Natural killer cell (primary cell): Measurements from ENCODE around the gene OR5B12. TPM values are rescaled to one million over a fixed set of nuclear protein-coding genes. Genes with fewer than 3 reads are reported as not detected.

Experiments
- ATAC-seq, 3 donors: fragments of 150-1000 bp in 2 of 3; fragments of 200-7000 bp in 1 of 3; cut with Tn5 transposase; 1 replicate in 1 of 3; 2 replicates in 2 of 3; pipeline ENCODE4 v1.10.0; 2021; ENCODE audit warnings: mild to moderate bottlenecking in 2 of 3, moderate library complexity in 2 of 3
- DNase-seq, 2 donors: peaks; one replicate each; pipeline versions ENCODE4 v3.0.0 to v3.0.0-alpha.2; 2013 to 2021; ENCODE audit warnings: mixed read lengths in 1 of 2
- H3K27ac ChIP-seq: one replicate; pipeline ENCODE4 v1.5.1; 2013; ENCODE audit warnings: mild to moderate bottlenecking, low read length
- H3K27me3 ChIP-seq: one replicate; pipeline ENCODE4 v1.6.1; 2013; ENCODE audit warnings: low read length; ENCODE audit not compliant: control insufficient read depth, insufficient read depth
- H3K36me3 ChIP-seq: one replicate; pipeline ENCODE4 v1.6.1; 2013; ENCODE audit warnings: low read length; ENCODE audit not compliant: control insufficient read depth, insufficient read depth
- H3K4me1 ChIP-seq: one replicate; pipeline ENCODE4 v1.6.1; 2013; ENCODE audit warnings: low read length; ENCODE audit not compliant: control insufficient read depth, insufficient read depth
- H3K4me3 ChIP-seq: one replicate; pipeline ENCODE4 v1.5.1; 2013; ENCODE audit warnings: low read length
- H3K9me3 ChIP-seq: one replicate; pipeline ENCODE4 v1.6.1; 2013; ENCODE audit warnings: low read length; ENCODE audit not compliant: control insufficient read depth, insufficient read depth
- H3K27ac Mint-ChIP-seq, 2 donors: one replicate each; pipeline ENCODE4 v1.8.0; 2022; ENCODE audit warnings: mild to moderate bottlenecking in 2 of 2, mixed read lengths in 2 of 2, moderate library complexity in 1 of 2
- H3K27me3 Mint-ChIP-seq, 2 donors: one replicate each; pipeline ENCODE4 v1.8.0; 2022; ENCODE audit warnings: low read depth in 2 of 2, mixed read lengths in 2 of 2
- H3K36me3 Mint-ChIP-seq: one replicate; pipeline ENCODE4 v1.8.0; 2022; ENCODE audit warnings: mixed read lengths
- H3K4me1 Mint-ChIP-seq, 2 donors: one replicate each; pipeline ENCODE4 v1.8.0; 2022; ENCODE audit warnings: mixed read lengths in 2 of 2
- H3K4me3 Mint-ChIP-seq: one replicate; pipeline ENCODE4 v1.8.0; 2022; ENCODE audit warnings: mild to moderate bottlenecking, moderate library complexity, mixed read lengths
- H3K9me3 Mint-ChIP-seq, 2 donors: one replicate each; pipeline ENCODE4 v1.8.0; 2022; ENCODE audit warnings: mixed read lengths in 2 of 2
- CTCF ChIP-seq: fragments of 200-600 bp; IDR thresholded peaks from one replicate; pipeline ENCODE4 v1.8.0; 2022; ENCODE audit warnings: antibody characterized with exemption
- WGBS: methylation state at CpG from one replicate; pipeline ENCODE4 v1.1.7; 2013; ENCODE audit warnings: missing lambda C conversion rate; ENCODE audit not compliant: insufficient coverage; 5-methylcytosine and 5-hydroxymethylcytosine counted together
- intact Hi-C: fragments of 100-400 bp; cut with micrococcal nuclease; formaldehyde crosslinking; loops from one replicate; pipeline ENCODE4 v1.14.2; 2022
- total RNA-seq, 4 donors: library from RNA; stranded (reverse); fragments of 120-200 nt in 1 of 4; gene quantifications; one replicate each; pipeline versions ENCODE4 v1.2.3 to v1.2.4, GENCODE V29; 2013 to 2022

Gene OR5B12
- total RNA-seq, 3 donors from 2014 or later (not counting 1 experiment from before 2014, with no cell fraction given) = not detected

GRCh38 chr11:58446294-58446693 lies 4.3 kb upstream of the OR5B12 start:
- H3K9me3 Mint-ChIP-seq = peaks cover 0 to 2% of the 10 kb centered on the region in 2 donors
- Histone ChIP-seq H3K4me1 (no peaks in the 10 kb centered on the region), H3K9me3 (peaks cover 3% of the 10 kb centered on the region), H3K27me3 (no peaks in the 10 kb centered on the region), H3K36me3 (no peaks in the 10 kb centered on the region), H3K4me3 (no peak overlapping the region), H3K27ac (no peak overlapping the region)
- H3K27ac Mint-ChIP-seq = no peak overlapping the region
- intact Hi-C loops = no loop called here
- no peaks in the 10 kb centered on the region for H3K4me1 Mint-ChIP-seq
- no peak overlapping the region for H3K4me3 Mint-ChIP-seq
- DNase-seq (no peak), ATAC-seq (no peak)
- 94% methylated on average over 5 of the region's 6 CpGs for WGBS
- H3K27me3 Mint-ChIP-seq = peaks cover 0 to 18% of the 10 kb centered on the region in 2 donors
- no peak for TF ChIP-seq CTCF
- no peaks in the 10 kb centered on the region for H3K36me3 Mint-ChIP-seq

GRCh38 chr11:58444300-58444699 lies 2.3 kb upstream of the OR5B12 start:
- TF ChIP-seq CTCF = no peak
- DNase-seq (no peak), ATAC-seq (no peak)
- H3K9me3 ChIP-seq = peaks cover 3% of the 10 kb centered on the region
- intact Hi-C loops = no loop called here
- H3K36me3 ChIP-seq = no peaks in the 10 kb centered on the region
- H3K4me1 Mint-ChIP-seq = no peaks in the 10 kb centered on the region
- no peaks in the 10 kb centered on the region for H3K27me3 ChIP-seq
- peaks cover 13 to 19% of the 10 kb centered on the region in 2 donors for H3K27me3 Mint-ChIP-seq
- no peak overlapping the region for H3K27ac ChIP-seq
- H3K27ac Mint-ChIP-seq = no peak overlapping the region
- 92% methylated on average over 2 of the region's 2 CpGs for WGBS
- H3K4me3 Mint-ChIP-seq = no peak overlapping the region
- H3K4me3 ChIP-seq = no peak overlapping the region
- H3K4me1 ChIP-seq = no peaks in the 10 kb centered on the region
- H3K36me3 Mint-ChIP-seq = no peaks in the 10 kb centered on the region
- peaks cover 1 to 2% of the 10 kb centered on the region in 2 donors for H3K9me3 Mint-ChIP-seq

- H3K4me1 ChIP-seq = no peaks in the 10 kb centered on the region
- intact Hi-C loops = no loop called here
- no peak overlapping the region for H3K4me3 ChIP-seq
- ATAC-seq = no peak
- no peak for DNase-seq
- no peaks in the 10 kb centered on the region for H3K36me3 ChIP-seq
- H3K27me3 ChIP-seq = no peaks in the 10 kb centered on the region
- H3K27ac ChIP-seq = no peak overlapping the region
- Mint-ChIP-seq H3K9me3 (peaks cover 3% of the 10 kb centered on the region in 2 donors), H3K4me1 (no peaks in the 10 kb centered on the region), H3K27ac (no peak overlapping the region), H3K4me3 (no peak overlapping the region), H3K27me3 (peaks cover 7 to 16% of the 10 kb centered on the region in 2 donors), H3K36me3 (no peaks in the 10 kb centered on the region)
- H3K9me3 ChIP-seq = no peaks in the 10 kb centered on the region
- WGBS = 51% methylated on average over 4 of the region's 4 CpGs
- TF ChIP-seq CTCF = no peak
Measured at GRCh38 chr11:58438486-58438885, 3.5 kb downstream of the OR5B12 start.

- H3K9me3 ChIP-seq = no peaks in the 10 kb centered on the region
- H3K4me1 Mint-ChIP-seq = no peaks in the 10 kb centered on the region
- H3K27me3 Mint-ChIP-seq = peaks cover 7 to 12% of the 10 kb centered on the region in 2 donors
- no peak overlapping the region for H3K4me3 ChIP-seq
- intact Hi-C loops = no loop called here
- peaks cover 2% of the 10 kb centered on the region for H3K27me3 ChIP-seq
- TF ChIP-seq CTCF = no peak
- H3K36me3 ChIP-seq = no peaks in the 10 kb centered on the region
- no peak overlapping the region for H3K27ac ChIP-seq
- ATAC-seq = no peak
- no peak overlapping the region for H3K27ac Mint-ChIP-seq
- H3K4me3 Mint-ChIP-seq = no peak overlapping the region
- no peaks in the 10 kb centered on the region for H3K4me1 ChIP-seq
- peaks cover 3% of the 10 kb centered on the region for H3K36me3 Mint-ChIP-seq
- no peak for DNase-seq
- peaks cover under 1% of the 10 kb centered on the region in 2 donors for H3K9me3 Mint-ChIP-seq
- 94% methylated on average over 2 of the region's 3 CpGs for WGBS
Measured at GRCh38 chr11:58434217-58434616, 7.8 kb downstream of the OR5B12 start.
